ENCODE results near the gene TPMT. TPM values are rescaled to one million over a fixed set of nuclear protein-coding genes. Genes with fewer than 3 reads are reported as not detected.

Gene TPMT
- polyA plus RNA-seq, 4 donors = 6.3 to 28.9 (median 25.1) TPM

Other genes with a start within 250 kb of the TPMT start
- 10 to 100 TPM; 36.6 to 40.0 (median 36.9) TPM for gene KIF13A, start 167.4 kb downstream of the TPMT start, polyA plus RNA-seq (ENCODE audit: insufficient read length in 4 of 4)
- gene NHLRC1, start 32.4 kb downstream of the TPMT start, polyA plus RNA-seq (ENCODE audit: insufficient read length in 4 of 4) = 1 to 10 TPM; 1.5 to 2.4 (median 2.1) TPM
- 10 to 100 TPM; 17.3 to 22.9 (median 19.5) TPM for gene KDM1B, start 345 bp upstream of the TPMT start, polyA plus RNA-seq (ENCODE audit: insufficient read length in 4 of 4)
- gene DEK, start 109.5 kb upstream of the TPMT start, polyA plus RNA-seq (ENCODE audit: insufficient read length in 4 of 4) = 100 to 1,000 TPM; 190 to 256 (median 209) TPM
- gene RNF144B, start 232.3 kb upstream of the TPMT start, polyA plus RNA-seq (ENCODE audit: insufficient read length in 4 of 4) = 10 to 100 TPM in 3 of 4 donors, 1 to 10 TPM in 1; 1.7 to 19.5 (median 18.7) TPM